ENCODE data around the gene MORC4.

Gene MORC4

GRCh38 chrX:106933538-106933961 is 66.5 kb downstream of the MORC4 start:
- H3K4me3 ChIP-seq (ENCODE audit: low read depth, low read length), result no peak overlapping the region
- no peak for DNase-seq (ENCODE audit: low read depth)
- TF ChIP-seq CTCF (IDR thresholded peaks at IDR 0.05; ENCODE audit: insufficient read depth, low read depth, low read length, missing control alignments), result no peak

- no peak for TF ChIP-seq CTCF (IDR thresholded peaks at IDR 0.05; ENCODE audit: insufficient read depth, low read depth, low read length, missing control alignments)
- H3K4me3 ChIP-seq (ENCODE audit: low read depth, low read length), result no peak overlapping the region
- DNase-seq (ENCODE audit: low read depth), result no peak
Observed at GRCh38 chrX:106932960-106933537, 67.0 kb downstream of the MORC4 start.

- TF ChIP-seq CTCF (IDR thresholded peaks at IDR 0.05; ENCODE audit: insufficient read depth, low read depth, low read length, missing control alignments), result no peak
- H3K4me3 ChIP-seq (ENCODE audit: low read depth, low read length), result no peak overlapping the region
- DNase-seq (ENCODE audit: low read depth), result no peak
Observed at GRCh38 chrX:106932492-106932923, 67.5 kb downstream of the MORC4 start.

- no peak overlapping the region for H3K4me3 ChIP-seq (ENCODE audit: low read depth, low read length)
- no peak for DNase-seq (ENCODE audit: low read depth)
- TF ChIP-seq CTCF (IDR thresholded peaks at IDR 0.05; ENCODE audit: insufficient read depth, low read depth, low read length, missing control alignments), result no peak
Observed at GRCh38 chrX:106931831-106932491, 68.1 kb downstream of the MORC4 start.

- DNase-seq (ENCODE audit: low read depth), result no peak
Observed at GRCh38 chrX:106928227-106928626, 71.8 kb downstream of the MORC4 start.

GRCh38 chrX:106927700-106928099 is 72.3 kb downstream of the MORC4 start:
- TF ChIP-seq CTCF (IDR thresholded peaks at IDR 0.05; ENCODE audit: insufficient read depth, low read depth, low read length, missing control alignments), result no peak
- DNase-seq (ENCODE audit: low read depth), result no peak
- no peak overlapping the region for H3K4me3 ChIP-seq (ENCODE audit: low read depth, low read length)

More at GRCh38 chrX:106928227-106928626, 71.8 kb downstream of the MORC4 start:
- no peak for TF ChIP-seq CTCF (IDR thresholded peaks at IDR 0.05; ENCODE audit: insufficient read depth, low read depth, low read length, missing control alignments)
- H3K4me3 ChIP-seq (ENCODE audit: low read depth, low read length), result no peak overlapping the region
